ENCODE measurements around the gene RPRML.
"Not testable (repeated sequence)": the region's sequence is repeated elsewhere in the genome, so short reads cannot be mapped to it uniquely, and the experiment has no call there.

The RPRML gene

GRCh38 chr17:46976626-46977270 lies 2.3 kb downstream of the RPRML start:
- no peak for DNase-seq (ENCODE audit: low read depth in 2 of 2)

GRCh38 chr17:46975287-46975686 lies 3.8 kb downstream of the RPRML start:
- no peak for DNase-seq (ENCODE audit: low read depth in 2 of 2)

DNA sequence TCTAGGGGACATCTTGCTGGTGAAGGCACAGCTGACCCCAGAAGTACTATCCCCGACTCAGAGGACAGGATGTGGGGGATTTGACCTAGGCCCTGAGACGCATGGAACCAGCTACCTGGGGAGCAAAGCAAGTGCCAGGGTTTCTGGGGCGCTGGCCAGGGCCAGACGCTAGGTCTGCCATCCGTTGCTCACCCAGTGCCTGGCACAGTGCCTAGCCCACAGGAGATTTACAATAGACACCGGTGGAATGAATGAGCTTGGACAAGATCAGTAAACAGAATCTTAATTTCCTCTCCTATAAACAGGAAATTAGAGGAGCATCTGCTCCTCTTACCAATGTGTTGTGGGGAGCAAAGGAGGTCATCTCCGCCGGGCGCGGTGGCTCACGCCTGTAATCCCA lies 5.0 kb downstream of the RPRML start:
- DNase-seq (ENCODE audit: low read depth in 2 of 2) = no peak

- DNase-seq (ENCODE audit: low read depth in 2 of 2) = no peak
Observed at GRCh38 chr17:46972346-46972745, 6.7 kb downstream of the RPRML start.

DNA sequence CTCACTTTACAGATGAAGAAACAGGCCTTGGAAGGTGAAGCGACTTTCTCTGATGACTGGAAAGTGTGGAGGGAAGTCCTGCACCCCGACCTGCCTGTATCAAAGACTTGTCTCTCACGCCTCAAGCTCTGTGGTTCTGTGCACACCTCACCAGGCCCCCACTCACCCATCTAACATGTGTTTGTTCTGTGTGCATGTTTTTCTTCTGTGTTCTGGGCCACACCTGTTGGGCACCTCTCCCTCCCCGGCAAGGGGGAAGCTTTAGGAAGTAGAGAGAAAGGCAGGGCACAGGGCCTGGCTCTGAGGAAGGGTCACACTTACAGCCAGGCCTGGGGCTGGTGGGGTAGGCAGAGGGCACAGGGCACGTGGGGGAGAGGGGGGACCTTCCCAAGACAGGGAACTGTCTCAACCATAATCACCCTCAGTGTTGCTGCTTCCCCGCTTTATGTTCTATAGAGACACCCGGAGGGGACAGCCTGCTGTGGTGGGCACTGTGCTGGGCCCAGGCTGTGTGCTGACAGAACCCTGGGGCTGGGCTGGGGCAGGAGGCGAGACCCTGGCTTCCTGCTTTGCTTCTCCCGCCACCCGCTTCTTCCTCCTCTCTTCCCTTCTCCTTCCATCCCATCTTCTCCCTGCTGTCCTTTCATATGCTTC lies 7.3 kb downstream of the RPRML start:
- no peak for DNase-seq (ENCODE audit: low read depth in 2 of 2)

GRCh38 chr17:46968896-46969295 lies 10.2 kb downstream of the RPRML start:
- DNase-seq (ENCODE audit: low read depth in 2 of 2) = no peak

DNA sequence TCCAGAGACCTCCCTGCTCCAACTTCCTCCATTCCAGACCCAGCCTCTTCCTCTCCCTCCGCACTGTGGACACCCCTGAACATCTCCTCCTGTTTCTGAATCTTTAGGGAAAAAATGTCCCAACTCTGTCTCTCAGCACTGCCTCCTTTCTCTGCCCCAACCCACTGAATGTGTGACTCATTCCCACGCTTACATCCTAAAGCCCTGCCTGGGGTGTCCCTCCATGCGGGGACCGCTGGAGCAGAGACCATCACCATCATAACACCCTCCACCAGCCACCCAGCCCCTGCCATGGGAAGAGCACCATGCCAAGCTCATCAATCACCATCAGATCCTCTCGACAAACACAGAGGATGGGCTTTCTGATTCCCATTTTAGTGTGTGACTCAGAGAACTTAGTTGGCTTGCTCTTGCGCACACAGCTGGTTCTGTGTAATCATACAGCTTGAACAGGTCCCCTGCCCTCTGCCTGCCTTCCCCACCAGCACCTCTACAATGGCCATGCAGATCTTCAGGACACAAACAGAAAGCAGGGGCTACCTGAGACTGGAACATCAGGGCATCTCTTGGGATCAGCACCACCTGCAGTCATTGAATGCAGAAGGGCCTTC lies 10.7 kb downstream of the RPRML start:
- DNase-seq (ENCODE audit: low read depth in 2 of 2) = no peak

- DNase-seq (ENCODE audit: low read depth in 2 of 2) = no peak
Observed at GRCh38 chr17:46964315-46965265, 14.5 kb downstream of the RPRML start.

DNA sequence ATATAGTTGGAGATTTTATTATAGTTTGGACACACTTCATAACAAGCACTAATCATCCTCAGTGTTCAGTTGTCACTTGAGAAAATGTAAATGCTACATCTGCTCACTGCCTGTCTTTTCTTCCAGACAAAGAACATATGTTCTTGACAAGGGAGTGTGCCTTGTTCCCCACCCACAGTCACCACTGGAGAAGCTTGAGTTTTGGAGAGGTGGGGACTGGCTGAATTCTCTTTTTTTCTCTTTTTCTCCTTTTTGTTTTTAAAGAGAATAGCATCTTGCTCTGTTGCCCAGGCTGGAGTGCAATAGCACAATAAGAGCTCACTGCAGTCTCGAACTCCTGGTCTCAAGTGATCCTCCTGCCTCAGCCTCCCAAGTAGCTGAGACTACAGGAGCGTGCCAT lies 15.5 kb downstream of the RPRML start:
- DNase-seq (ENCODE audit: low read depth in 2 of 2) = no peak

- no peak for DNase-seq (ENCODE audit: low read depth in 2 of 2)
Observed at GRCh38 chr17:46962374-46962790, 16.7 kb downstream of the RPRML start.

DNA sequence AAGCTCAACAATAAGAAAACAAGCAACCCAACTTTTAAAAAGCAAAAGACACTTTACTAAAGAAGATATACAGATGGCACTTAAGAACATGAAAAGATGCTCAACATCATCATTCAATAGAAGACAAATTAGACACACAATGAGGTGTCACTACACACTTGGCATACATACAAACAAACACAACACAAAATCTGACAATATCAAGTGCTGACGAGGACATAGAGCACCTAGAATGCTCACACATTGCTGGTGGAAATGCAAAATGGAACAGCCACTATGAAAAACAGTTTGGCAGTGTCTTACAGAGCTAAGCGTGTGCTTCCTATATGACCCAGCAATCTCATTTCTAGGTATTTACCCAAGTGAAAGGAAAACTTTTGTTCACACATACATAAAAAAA lies 18.9 kb downstream of the RPRML start:
- DNase-seq (ENCODE audit: low read depth in 2 of 2) = no peak

DNA sequence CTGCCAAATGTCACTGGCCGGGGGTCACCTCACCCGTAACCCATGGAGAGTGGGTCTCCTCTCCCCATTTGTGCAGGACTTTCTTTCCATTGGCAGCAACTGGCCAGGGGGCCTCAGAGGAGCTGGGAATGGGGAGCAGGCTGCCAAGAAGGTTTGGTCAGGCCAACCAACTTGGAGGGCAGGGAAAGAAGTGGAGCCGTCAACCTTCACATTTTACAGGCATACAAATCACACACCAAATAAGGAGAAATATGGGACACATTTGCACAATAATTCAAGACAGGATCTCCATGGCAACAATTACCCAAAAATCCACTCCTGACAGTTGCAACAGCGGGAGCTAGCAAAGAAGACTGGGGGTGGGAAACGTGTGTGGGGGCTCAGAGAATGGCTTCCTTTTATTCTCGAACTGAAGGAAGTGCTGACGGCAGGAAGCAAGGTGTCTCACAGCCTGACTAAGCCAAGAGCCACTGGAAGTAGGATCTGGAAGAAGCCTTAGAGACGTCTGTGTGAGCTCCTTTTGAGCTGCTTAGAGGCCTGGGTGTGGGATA lies 20.9 kb downstream of the RPRML start:
- no peak for DNase-seq (ENCODE audit: low read depth in 2 of 2)

DNA sequence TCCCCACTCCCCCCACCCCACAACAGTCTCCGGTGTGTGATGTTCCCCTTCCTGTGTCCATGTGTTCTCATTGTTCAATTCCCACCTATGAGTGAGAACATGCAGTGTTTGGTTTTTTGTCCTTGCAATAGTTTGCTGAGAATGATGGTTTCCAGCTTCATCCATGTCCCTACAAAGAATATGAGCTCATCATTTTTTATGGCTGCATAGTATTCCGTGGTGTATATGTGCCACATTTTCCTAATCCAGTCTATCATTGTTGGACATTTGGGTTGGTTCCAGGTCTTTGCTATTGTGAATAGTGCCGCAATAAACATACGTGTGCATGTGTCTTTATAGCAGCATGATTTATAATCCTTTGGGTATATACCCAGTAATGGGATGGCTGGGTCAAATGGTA lies 25.9 kb downstream of the RPRML start:
- DNase-seq (ENCODE audit: low read depth in 2 of 2) = not testable (repeated sequence)

DNA sequence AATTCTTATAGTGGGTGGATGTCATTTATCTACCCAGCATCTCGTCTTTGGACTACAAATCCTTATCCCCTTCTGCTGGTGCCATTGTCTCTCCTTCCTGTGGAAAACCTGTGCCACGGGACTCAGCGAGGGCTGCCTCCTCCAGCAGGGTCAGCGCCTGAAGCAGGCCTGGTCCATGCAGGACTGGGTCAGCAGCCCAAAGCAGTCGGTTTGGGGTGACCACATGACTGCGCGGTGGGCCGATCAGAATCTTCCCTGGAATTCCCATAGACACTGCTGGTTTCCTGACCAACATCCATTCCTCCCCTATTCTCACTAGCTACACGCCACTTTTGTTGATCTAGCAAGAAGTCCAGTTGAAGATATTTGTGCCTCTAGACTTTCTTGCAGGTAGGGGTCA lies 26.9 kb downstream of the RPRML start:
- no peak for DNase-seq (ENCODE audit: low read depth in 2 of 2)

- no peak for DNase-seq (ENCODE audit: low read depth in 2 of 2)
Observed at GRCh38 chr17:46951706-46952105, 27.3 kb downstream of the RPRML start.

DNA sequence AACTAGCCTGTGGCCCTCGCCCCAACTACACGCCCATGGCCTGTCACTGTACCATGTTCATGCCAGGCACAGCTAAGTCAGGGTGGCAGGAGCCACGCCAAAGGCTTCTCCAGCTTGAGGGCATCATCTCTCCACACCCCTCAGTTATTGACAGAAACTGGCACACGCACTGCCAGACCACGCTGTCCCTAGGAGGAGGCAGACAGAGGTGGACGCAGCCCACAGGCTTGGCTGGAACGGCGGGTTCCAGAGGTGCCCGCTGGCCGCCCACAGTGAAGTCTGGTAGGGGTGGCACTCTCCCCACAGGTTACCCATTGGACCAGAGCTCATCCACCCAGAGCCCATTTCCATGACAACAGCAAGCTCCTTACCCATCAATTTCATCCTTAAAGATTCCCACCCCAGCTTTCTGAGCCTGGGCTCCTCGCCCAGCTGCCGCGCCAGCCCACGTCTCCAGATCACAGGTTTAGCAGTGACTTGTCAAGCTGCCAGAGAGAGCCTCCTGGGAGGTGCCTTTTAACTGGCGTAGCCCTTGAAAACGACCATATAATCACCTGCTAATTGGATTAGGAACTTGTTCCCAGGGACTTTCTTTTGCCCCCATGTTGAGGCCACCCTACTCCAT lies 27.9 kb downstream of the RPRML start:
- DNase-seq (ENCODE audit: low read depth in 2 of 2) = no peak

DNA sequence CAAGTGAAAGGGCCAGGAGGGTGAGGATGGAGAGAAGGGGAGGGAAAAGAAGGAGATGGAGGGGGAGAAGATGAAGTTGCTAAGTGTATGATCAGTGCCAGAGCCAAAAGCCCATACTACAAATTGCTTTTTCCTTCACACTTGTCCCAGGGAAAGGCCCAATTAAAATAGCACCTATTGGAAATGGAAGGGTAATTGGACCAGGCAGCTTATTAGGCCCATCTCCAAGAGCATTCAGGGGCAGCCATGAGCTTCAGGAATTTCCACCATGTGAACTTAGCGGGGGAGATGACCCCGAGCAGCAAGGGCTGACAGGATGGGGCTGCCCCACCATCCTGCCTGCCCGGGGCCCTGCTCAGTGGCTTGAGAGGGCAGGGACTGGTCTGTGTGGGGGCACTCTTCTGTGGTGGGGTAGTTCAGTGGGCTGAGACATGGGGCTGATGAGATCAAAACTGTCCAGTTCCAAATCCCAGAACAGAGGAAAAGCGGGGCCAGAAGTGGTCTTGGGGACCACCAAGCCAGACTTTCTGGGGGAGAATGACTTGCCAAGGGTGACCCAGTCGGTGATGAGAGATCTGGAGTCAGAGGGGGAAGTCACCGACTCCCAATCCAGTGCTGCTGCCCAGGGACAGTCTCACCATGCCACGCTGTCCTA lies 28.6 kb downstream of the RPRML start:
- DNase-seq (ENCODE audit: low read depth in 2 of 2) = no peak

GRCh38 chr17:46949291-46950174 lies 29.5 kb downstream of the RPRML start:
- DNase-seq (ENCODE audit: low read depth in 2 of 2) = no peak

DNA sequence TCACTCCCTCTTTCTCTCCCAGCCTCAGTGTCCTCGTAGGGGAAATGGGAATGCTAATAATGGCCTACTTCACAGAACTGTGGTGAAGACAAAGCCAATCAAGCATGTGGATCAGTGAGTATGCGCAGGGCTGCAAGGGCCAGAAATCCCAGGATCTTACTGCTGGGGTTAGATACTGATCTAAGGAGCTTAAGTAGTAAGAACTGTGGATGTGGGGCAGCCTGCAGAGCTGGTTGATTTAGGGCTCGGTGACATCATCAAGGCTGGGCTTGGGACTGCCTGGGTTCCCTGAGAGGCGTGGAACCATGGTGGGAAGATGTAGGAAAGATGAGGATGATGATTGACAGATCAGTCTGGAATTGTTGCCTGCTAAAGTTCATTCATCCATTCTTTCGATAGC lies 30.5 kb downstream of the RPRML start:
- DNase-seq (ENCODE audit: low read depth in 2 of 2) = no peak

- no peak for DNase-seq (ENCODE audit: low read depth in 2 of 2)
Observed at GRCh38 chr17:46947216-46947615, 31.8 kb downstream of the RPRML start.

All from stimulated activated CD4-positive, alpha-beta T cell treated with anti-CD3 and anti-CD28 coated beads, Interleukin-12 subunit alpha, Interleukin-12 subunit beta, amount 100 ng/mL, for 24 hours (primary cell).